Neural cell (in vitro differentiated cells): Measurements from ENCODE around the gene SERTAD1.

ENCODE experiments used
- CTCF ChIP-seq: fragments of 450-650 bp; IDR thresholded peaks from 2 replicates; pipeline ENCODE4 v1.5.1; 2014; ENCODE audit warnings: antibody characterized with exemption, mild to moderate bottlenecking, moderate library complexity; ENCODE audit not compliant: poor library complexity, severe bottlenecking
- EP300 ChIP-seq: fragments of 450-650 bp; conservative IDR thresholded peaks from 2 replicates; pipeline ENCODE4 v1.6.1; 2014; ENCODE audit warnings: antibody characterized with exemption, mild to moderate bottlenecking, moderate library complexity; ENCODE audit not compliant: poor library complexity, severe bottlenecking
- RAD21 ChIP-seq: fragments of 450-650 bp; conservative IDR thresholded peaks from 2 replicates; pipeline ENCODE4 v1.6.1; 2014; ENCODE audit warnings: antibody characterized with exemption, mild to moderate bottlenecking, moderate library complexity
- TAF1 ChIP-seq: IDR thresholded peaks from 2 replicates; pipeline ENCODE4 v1.6.1; 2012; ENCODE audit warnings: low read depth

- TF ChIP-seq TAF1 (no peak), EP300 (no peak), CTCF (no peak), RAD21 (no peak)
Measured at GRCh38 chr19:40461669-40462221, 36.0 kb upstream of the SERTAD1 start.
